ENCODE results near the gene TMEM147. TPM values are rescaled to one million over a fixed set of nuclear protein-coding genes. Genes with fewer than 3 reads are reported as not detected.

The TMEM147 gene
- total and polyA plus RNA-seq, 2 of the 13 experiments (the other 11 are each of a cell fraction or from before 2014, with no cell fraction given) = 141 to 176 TPM

DNA sequence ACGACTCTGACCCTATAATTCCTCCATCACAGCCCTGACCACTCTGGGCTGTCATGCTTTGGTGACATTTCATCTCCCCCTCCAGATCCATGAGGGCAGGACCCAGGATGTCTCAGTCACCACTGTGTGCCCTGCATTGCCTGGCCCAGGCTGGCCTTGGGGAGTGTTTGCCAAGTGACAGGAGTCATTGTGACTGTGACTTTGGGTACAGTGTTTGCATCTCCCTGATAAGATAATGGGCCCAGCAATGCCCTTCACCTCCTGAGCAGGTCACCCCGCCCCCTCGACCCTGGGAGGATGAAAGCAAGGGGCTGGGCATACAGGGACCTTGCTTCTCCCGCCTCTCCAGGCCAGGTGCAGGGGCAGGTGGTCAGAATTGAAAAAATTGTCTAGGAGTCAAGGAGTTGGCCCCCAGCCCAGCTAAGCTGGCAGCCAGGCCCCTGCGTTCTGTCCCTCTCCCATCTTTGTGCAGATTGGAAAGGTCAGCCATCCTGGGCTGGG is 23.9 kb downstream of the TMEM147 start (continued):
- TF ChIP-seq MAFG (CRISPR knock-in tag; IDR thresholded peaks at IDR 0.05) (no peak), FOSL2 (CRISPR knock-in tag; IDR thresholded peaks at IDR 0.05) (peak; percentile 82), MXD3 (CRISPR knock-in tag; IDR thresholded peaks at IDR 0.05) (no peak), GATA4 (IDR thresholded peaks at IDR 0.05; ENCODE audit: borderline replicate concordance, low read depth) (peak; percentile 93), JUN (CRISPR knock-in tag; IDR thresholded peaks at IDR 0.05) (0 out of 2 replicates have a peak, but pooled peaks have one; percentile 29), ZFP62 (CRISPR knock-in tag; IDR thresholded peaks at IDR 0.05) (no peak), YEATS4 (CRISPR knock-in tag; IDR thresholded peaks at IDR 0.05; ENCODE audit: borderline replicate concordance) (no peak), BCL6 (CRISPR knock-in tag; IDR thresholded peaks at IDR 0.05) (peak; percentile 86), ZMYM4 (CRISPR knock-in tag; IDR thresholded peaks at IDR 0.05) (peak; percentile 88), RARG (CRISPR knock-in tag; IDR thresholded peaks at IDR 0.05; ENCODE audit: low read depth) (no peak), NFE2 (CRISPR knock-in tag; IDR thresholded peaks at IDR 0.05) (no peak), TEAD3 (CRISPR knock-in tag; optimal IDR thresholded peaks at IDR 0.05; ENCODE audit: borderline replicate concordance) (peak; percentile 56), ETV6 (CRISPR knock-in tag; conservative IDR thresholded peaks at IDR 0.05) (no peak), SOX13 (IDR thresholded peaks at IDR 0.05) (peak; percentile 52; the same call in 1 of the 2 replicates), SOX13 (CRISPR knock-in tag; conservative IDR thresholded peaks at IDR 0.05 in 1 of 2, IDR thresholded peaks at IDR 0.05 in 1 of 2) (peak in 1 of 2 experiments; percentile 95; a peak in 2 of 4 replicates), RORA (CRISPR knock-in tag; IDR thresholded peaks at IDR 0.05) (no peak), TCF12 (IDR thresholded peaks at IDR 0.05) (no peak), TCF12 (CRISPR knock-in tag; IDR thresholded peaks at IDR 0.05) (no peak), NR1H2 (CRISPR knock-in tag; IDR thresholded peaks at IDR 0.05; ENCODE audit: borderline replicate concordance, low read depth) (no peak), ZNF615 (CRISPR knock-in tag; IDR thresholded peaks at IDR 0.05; ENCODE audit: borderline replicate concordance) (no peak), BATF2 (CRISPR knock-in tag; IDR thresholded peaks at IDR 0.05) (no peak), ZKSCAN8 (CRISPR knock-in tag; IDR thresholded peaks at IDR 0.05; ENCODE audit: borderline replicate concordance) (0 out of 2 replicates have a peak, but pooled peaks have one; percentile 43), HNF4G (IDR thresholded peaks at IDR 0.05; ENCODE audit: borderline replicate concordance, low read depth, low read length) (peak; percentile 62), HNF4G (CRISPR knock-in tag; IDR thresholded peaks at IDR 0.05; ENCODE audit: borderline replicate concordance, low read depth) (no peak), TCF7 (IDR thresholded peaks at IDR 0.05; ENCODE audit: low read depth) (peak; percentile 73), ZNF205 (CRISPR knock-in tag; IDR thresholded peaks at IDR 0.05) (peak; percentile 36; the same call in 1 of the 2 replicates), MAFF (IDR thresholded peaks at IDR 0.05; ENCODE audit: low read depth, low read length) (no peak), NFRKB (IDR thresholded peaks at IDR 0.05) (no peak), PCBP2 (optimal IDR thresholded peaks at IDR 0.05; ENCODE audit: low read depth, low read length, poor library complexity, severe bottlenecking) (no peak), ARID3A (IDR thresholded peaks at IDR 0.05; ENCODE audit: low read depth, low read length) (no peak), REPIN1 (CRISPR knock-in tag; IDR thresholded peaks at IDR 0.05; ENCODE audit: borderline replicate concordance, low read depth) (peak; percentile 89; the same call in 1 of the 2 replicates)

All from HepG2 (cell line).